ENCODE measurements around the gene ZNF304. TPM values are rescaled to one million over a fixed set of nuclear protein-coding genes. Genes with fewer than 3 reads are reported as not detected.

Gene ZNF304
- total and polyA plus RNA-seq, 2 experiments from 2014 or later = 3.5 to 12.4 TPM

DNA sequence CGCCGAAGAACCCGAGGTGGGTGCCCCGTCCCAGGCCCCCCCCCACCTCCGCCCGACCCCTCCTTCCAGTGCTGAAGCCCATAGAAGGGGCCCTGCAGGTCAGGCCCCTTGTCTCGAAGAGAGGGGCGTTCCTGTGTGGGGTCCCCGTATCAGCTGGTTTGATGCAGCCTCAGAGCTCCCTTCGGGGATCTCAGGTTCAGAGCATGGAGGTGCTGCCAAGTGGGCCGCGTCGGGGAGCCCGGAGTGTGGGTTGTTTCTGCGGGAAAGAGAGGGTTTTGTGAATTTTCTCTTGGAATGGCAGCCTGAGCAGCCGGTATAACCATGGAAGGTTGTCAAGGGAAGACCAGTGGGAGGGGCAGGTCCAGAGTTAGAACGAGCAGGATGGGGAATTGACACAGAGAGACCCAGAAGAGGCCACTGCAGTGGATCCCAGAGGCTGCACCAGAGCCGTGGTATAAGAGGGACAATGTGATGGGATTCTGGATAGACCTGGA lies 12.7 kb downstream of the ZNF304 start (continued):
- TF ChIP-seq, protein P1, sequence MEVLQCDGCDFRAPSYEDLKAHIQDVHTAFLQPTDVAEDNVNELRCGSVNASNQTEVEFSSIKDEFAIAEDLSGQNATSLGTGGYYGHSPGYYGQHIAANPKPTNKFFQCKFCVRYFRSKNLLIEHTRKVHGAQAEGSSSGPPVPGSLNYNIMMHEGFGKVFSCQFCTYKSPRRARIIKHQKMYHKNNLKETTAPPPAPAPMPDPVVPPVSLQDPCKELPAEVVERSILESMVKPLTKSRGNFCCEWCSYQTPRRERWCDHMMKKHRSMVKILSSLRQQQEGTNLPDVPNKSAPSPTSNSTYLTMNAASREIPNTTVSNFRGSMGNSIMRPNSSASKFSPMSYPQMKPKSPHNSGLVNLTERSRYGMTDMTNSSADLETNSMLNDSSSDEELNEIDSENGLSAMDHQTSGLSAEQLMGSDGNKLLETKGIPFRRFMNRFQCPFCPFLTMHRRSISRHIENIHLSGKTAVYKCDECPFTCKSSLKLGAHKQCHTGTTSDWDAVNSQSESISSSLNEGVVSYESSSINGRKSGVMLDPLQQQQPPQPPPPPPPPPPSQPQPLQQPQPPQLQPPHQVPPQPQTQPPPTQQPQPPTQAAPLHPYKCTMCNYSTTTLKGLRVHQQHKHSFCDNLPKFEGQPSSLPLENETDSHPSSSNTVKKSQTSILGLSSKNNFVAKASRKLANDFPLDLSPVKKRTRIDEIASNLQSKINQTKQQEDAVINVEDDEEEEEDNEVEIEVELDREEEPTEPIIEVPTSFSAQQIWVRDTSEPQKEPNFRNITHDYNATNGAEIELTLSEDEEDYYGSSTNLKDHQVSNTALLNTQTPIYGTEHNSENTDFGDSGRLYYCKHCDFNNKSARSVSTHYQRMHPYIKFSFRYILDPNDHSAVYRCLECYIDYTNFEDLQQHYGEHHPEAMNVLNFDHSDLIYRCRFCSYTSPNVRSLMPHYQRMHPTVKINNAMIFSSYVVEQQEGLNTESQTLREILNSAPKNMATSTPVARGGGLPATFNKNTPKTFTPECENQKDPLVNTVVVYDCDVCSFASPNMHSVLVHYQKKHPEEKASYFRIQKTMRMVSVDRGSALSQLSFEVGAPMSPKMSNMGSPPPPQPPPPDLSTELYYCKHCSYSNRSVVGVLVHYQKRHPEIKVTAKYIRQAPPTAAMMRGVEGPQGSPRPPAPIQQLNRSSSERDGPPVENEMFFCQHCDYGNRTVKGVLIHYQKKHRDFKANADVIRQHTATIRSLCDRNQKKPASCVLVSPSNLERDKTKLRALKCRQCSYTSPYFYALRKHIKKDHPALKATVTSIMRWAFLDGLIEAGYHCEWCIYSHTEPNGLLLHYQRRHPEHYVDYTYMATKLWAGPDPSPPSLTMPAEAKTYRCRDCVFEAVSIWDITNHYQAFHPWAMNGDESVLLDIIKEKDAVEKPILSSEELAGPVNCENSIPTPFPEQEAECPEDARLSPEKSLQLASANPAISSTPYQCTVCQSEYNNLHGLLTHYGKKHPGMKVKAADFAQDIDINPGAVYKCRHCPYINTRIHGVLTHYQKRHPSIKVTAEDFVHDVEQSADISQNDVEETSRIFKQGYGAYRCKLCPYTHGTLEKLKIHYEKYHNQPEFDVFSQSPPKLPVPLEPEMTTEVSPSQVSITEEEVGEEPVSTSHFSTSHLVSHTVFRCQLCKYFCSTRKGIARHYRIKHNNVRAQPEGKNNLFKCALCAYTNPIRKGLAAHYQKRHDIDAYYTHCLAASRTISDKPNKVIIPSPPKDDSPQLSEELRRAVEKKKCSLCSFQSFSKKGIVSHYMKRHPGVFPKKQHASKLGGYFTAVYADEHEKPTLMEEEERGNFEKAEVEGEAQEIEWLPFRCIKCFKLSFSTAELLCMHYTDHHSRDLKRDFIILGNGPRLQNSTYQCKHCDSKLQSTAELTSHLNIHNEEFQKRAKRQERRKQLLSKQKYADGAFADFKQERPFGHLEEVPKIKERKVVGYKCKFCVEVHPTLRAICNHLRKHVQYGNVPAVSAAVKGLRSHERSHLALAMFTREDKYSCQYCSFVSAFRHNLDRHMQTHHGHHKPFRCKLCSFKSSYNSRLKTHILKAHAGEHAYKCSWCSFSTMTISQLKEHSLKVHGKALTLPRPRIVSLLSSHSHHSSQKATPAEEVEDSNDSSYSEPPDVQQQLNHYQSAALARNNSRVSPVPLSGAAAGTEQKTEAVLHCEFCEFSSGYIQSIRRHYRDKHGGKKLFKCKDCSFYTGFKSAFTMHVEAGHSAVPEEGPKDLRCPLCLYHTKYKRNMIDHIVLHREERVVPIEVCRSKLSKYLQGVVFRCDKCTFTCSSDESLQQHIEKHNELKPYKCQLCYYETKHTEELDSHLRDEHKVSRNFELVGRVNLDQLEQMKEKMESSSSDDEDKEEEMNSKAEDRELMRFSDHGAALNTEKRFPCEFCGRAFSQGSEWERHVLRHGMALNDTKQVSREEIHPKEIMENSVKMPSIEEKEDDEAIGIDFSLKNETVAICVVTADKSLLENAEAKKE (CRISPR knock-in tag; IDR thresholded peaks at IDR 0.05) = no peak
- no peak for TF ChIP-seq ZNF114 (CRISPR knock-in tag; IDR thresholded peaks at IDR 0.05)

DNA sequence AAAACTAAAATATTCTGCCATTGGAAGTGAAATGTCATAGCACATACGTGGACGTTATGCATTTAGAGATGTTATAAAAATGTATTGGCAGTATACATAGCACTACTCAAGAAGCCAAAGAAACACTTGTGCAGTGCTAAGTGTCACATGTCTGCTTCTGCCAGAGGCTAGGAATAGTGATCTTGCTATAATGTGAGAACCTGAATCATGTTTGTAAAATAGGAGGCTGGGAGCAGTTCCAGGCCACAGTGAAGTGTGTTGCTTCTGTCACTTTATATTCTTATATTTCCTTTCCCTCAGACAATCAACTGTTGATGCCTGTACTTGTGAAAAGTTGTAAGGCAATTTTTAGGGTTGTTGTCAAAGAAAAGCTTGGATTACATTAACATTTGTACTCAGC lies 15.7 kb downstream of the ZNF304 start:
- no peaks in the 10 kb centered on the region for H3K27me3 ChIP-seq (ENCODE audit: insufficient read depth)
- H3K9me2 ChIP-seq (ENCODE audit: insufficient read depth) = no peaks in the 10 kb centered on the region
- H3K36me3 Mint-ChIP-seq (ENCODE audit: low read depth) = peaks cover 8% of the 10 kb centered on the region; the same call in 2 of the 3 replicates
- no peaks in the 10 kb centered on the region for H3K36me3 ChIP-seq (ENCODE audit: insufficient read depth)
- DNase-seq (ENCODE audit: low spot score) (no peak), ATAC-seq (no peak)
- H3K27ac ChIP-seq (ENCODE audit: low read depth) = no peak overlapping the region
- H3K4me2 ChIP-seq = no peak overlapping the region
- peaks cover 13% of the 10 kb centered on the region for H3K79me2 ChIP-seq (replicated peaks; ENCODE audit: insufficient read depth)
- no peaks in the 10 kb centered on the region for H3K4me1 ChIP-seq (ENCODE audit: insufficient read depth)
- peaks cover 7% of the 10 kb centered on the region for H3K27me3 Mint-ChIP-seq (ENCODE audit: insufficient read depth, low read depth, poor library complexity)
- H2AFZ ChIP-seq = no peak overlapping the region
- H4K20me1 ChIP-seq (replicated peaks; ENCODE audit: insufficient read depth) = no peaks in the 10 kb centered on the region
- H3K4me3 ChIP-seq = no peak overlapping the region
- no peak overlapping the region for H3K4me3 Mint-ChIP-seq
- H3K9me3 Mint-ChIP-seq = no peaks in the 10 kb centered on the region; the same call in 1 of the 3 replicates
- H3K4me1 Mint-ChIP-seq = peaks cover 7% of the 10 kb centered on the region
- H3K27ac Mint-ChIP-seq = no peak overlapping the region
- H3F3A ChIP-seq (replicated peaks; ENCODE audit: low read depth) = no peaks in the 10 kb centered on the region
- TF ChIP-seq EZH2 (IDR thresholded peaks at IDR 0.05; ENCODE audit: low read depth, unreplicated experiment) = no peak
- TF ChIP-seq, protein P2, sequence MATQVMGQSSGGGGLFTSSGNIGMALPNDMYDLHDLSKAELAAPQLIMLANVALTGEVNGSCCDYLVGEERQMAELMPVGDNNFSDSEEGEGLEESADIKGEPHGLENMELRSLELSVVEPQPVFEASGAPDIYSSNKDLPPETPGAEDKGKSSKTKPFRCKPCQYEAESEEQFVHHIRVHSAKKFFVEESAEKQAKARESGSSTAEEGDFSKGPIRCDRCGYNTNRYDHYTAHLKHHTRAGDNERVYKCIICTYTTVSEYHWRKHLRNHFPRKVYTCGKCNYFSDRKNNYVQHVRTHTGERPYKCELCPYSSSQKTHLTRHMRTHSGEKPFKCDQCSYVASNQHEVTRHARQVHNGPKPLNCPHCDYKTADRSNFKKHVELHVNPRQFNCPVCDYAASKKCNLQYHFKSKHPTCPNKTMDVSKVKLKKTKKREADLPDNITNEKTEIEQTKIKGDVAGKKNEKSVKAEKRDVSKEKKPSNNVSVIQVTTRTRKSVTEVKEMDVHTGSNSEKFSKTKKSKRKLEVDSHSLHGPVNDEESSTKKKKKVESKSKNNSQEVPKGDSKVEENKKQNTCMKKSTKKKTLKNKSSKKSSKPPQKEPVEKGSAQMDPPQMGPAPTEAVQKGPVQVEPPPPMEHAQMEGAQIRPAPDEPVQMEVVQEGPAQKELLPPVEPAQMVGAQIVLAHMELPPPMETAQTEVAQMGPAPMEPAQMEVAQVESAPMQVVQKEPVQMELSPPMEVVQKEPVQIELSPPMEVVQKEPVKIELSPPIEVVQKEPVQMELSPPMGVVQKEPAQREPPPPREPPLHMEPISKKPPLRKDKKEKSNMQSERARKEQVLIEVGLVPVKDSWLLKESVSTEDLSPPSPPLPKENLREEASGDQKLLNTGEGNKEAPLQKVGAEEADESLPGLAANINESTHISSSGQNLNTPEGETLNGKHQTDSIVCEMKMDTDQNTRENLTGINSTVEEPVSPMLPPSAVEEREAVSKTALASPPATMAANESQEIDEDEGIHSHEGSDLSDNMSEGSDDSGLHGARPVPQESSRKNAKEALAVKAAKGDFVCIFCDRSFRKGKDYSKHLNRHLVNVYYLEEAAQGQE (IDR thresholded peaks at IDR 0.05; ENCODE audit: unreplicated experiment) = no peak
- TF ChIP-seq CREB1 (CRISPR knock-in tag; IDR thresholded peaks at IDR 0.05; ENCODE audit: low read depth) = no peak
- TF ChIP-seq, protein P3, sequence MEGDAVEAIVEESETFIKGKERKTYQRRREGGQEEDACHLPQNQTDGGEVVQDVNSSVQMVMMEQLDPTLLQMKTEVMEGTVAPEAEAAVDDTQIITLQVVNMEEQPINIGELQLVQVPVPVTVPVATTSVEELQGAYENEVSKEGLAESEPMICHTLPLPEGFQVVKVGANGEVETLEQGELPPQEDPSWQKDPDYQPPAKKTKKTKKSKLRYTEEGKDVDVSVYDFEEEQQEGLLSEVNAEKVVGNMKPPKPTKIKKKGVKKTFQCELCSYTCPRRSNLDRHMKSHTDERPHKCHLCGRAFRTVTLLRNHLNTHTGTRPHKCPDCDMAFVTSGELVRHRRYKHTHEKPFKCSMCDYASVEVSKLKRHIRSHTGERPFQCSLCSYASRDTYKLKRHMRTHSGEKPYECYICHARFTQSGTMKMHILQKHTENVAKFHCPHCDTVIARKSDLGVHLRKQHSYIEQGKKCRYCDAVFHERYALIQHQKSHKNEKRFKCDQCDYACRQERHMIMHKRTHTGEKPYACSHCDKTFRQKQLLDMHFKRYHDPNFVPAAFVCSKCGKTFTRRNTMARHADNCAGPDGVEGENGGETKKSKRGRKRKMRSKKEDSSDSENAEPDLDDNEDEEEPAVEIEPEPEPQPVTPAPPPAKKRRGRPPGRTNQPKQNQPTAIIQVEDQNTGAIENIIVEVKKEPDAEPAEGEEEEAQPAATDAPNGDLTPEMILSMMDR (conservative IDR thresholded peaks at IDR 0.05; ENCODE audit: low read depth in 2 of 2) = no peak
- TF ChIP-seq STAT1 (IDR thresholded peaks at IDR 0.05; ENCODE audit: unreplicated experiment) = no peak
- TF ChIP-seq ZNF331 (CRISPR knock-in tag; IDR thresholded peaks at IDR 0.05; ENCODE audit: low read depth) = no peak
- TF ChIP-seq, protein P4, sequence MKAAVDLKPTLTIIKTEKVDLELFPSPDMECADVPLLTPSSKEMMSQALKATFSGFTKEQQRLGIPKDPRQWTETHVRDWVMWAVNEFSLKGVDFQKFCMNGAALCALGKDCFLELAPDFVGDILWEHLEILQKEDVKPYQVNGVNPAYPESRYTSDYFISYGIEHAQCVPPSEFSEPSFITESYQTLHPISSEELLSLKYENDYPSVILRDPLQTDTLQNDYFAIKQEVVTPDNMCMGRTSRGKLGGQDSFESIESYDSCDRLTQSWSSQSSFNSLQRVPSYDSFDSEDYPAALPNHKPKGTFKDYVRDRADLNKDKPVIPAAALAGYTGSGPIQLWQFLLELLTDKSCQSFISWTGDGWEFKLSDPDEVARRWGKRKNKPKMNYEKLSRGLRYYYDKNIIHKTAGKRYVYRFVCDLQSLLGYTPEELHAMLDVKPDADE (IDR thresholded peaks at IDR 0.05) = no peak
- no peak for TF ChIP-seq JUNB (IDR thresholded peaks at IDR 0.05; ENCODE audit: unreplicated experiment)
- TF ChIP-seq NANOG (IDR thresholded peaks at IDR 0.05; ENCODE audit: borderline replicate concordance) = no peak
- no peak for TF ChIP-seq POLR2AphosphoS5 (IDR thresholded peaks at IDR 0.05; ENCODE audit: low read depth)
- no peak for TF ChIP-seq EZH2phosphoT487 (IDR thresholded peaks at IDR 0.05; ENCODE audit: unreplicated experiment)
- TF ChIP-seq ZNF114 (CRISPR knock-in tag; IDR thresholded peaks at IDR 0.05) = no peak

Data from GM23338 (cell line).